NCI-H226 (cell line): ENCODE measurements around the gene TICAM1.
"Not testable (repeated sequence)": the region's sequence is repeated elsewhere in the genome, so short reads cannot be mapped to it uniquely, and the experiment has no call there.

Experiments
- DNase-seq: peaks from one replicate; pipeline ENCODE4 v3.0.0-alpha.2; 2015

Gene TICAM1

DNA sequence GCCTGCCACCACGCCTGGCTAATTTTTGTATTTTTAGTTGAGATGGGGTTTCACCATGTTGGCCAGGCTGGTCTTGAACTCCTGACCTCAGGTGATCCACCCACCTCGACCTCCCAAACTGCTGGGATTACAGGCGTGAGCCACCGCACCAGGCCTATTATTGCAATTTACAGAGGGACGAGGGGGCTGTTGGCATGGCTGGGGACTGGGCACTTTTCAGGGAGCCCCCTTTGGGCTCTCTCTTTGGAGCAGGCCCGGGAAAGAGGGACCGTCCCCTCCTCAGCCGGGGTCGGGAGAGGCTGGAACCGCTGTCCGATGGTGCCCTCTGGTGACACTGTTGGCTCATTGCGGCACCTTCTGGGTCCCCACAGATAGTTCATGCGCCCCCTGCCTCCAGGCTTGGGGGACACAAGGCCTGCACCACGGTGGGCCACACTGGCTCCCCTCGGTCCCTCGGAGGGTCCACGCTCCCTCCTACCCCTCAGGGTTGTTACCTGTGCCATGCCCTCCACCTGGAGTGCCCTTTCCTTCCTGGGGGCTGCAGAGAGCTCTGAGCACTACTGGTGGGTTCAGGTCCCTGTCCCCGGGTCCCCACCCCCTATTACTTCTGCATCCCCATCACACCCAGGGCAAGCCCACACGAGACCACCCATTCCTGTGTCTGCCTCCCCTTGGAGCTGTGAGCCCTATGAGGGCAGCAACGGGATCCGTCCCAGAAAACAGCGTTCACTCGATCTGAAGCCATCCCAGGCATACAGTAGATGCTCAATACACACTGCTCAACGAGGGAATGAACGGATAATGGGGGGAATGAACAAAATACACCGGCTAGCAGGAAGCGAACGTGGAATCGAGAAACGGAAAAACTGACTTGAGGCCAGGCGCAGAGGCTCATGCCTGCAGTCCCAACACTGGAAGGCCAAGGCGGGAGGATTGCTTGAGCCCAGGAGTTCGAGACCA is 27.5 kb downstream of the TICAM1 start:
- DNase-seq = peak; percentile 29

DNA sequence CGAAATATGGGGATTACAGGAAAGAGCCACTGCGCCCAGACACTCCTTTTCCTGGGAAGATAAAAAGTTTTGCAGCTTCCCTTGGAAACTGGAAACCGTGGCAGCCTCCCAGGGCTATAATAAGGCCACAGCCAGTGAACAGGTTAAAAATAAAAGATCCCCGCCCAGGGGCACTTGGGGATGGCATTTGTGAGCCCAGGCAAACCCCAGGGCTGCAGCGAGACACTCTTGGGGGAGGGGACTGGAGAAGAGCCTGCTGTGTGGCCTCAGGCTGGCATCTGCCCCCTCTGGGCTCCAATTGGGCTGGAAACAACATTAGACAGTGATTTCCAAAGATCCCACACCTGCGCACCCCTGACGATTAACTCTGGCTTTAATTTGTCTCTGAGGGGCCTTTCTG is 28.8 kb downstream of the TICAM1 start:
- DNase-seq = no peak

DNA sequence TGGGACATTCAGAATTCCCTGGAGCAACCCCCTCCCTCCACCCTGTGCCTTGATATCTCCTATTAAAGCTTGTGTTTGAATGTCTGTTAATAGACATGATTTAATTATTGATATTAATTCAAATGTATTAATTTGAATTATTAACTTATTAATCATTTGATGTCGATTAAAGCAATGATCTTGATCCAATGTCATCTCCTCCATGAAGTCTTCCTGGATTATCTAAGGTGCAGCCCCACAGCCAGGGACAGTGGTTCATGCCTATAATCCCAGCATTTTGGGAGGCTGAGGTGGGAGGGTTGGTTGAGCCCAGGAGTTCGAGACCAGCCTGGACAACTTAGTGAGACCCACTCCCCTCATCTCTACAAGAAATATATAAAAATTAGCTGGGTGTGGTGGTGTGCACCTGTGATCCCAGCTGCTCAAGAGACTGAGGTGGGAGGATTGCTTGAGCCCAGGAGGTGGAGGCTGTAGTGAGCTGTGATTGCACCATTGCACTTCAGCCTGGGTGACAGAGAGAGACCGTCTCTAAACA is 30.4 kb downstream of the TICAM1 start:
- DNase-seq = no peak

DNA sequence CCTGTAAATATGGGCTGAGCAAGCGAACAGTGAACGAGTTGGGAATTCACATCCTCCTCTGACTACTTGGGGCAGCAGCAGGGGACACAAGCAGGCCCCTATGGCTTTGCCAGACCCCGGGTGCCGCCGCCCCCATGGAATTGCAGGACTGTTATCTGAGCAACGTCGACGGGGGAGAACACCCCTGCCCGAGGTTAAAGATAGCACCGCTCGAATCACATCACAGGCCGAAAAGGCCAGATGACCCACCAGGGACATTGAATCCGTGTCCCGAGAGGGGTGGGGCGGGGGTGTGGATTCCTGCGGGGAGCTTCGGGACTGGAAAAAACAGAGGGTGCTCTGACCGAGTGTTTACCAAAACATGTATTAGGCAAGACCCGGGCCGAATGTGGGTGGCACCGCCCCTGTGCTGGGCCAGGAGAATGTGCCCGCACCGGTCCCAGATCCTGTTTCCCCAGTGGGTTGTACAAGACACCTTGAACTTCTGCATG is 30.9 kb downstream of the TICAM1 start:
- DNase-seq = no peak

DNA sequence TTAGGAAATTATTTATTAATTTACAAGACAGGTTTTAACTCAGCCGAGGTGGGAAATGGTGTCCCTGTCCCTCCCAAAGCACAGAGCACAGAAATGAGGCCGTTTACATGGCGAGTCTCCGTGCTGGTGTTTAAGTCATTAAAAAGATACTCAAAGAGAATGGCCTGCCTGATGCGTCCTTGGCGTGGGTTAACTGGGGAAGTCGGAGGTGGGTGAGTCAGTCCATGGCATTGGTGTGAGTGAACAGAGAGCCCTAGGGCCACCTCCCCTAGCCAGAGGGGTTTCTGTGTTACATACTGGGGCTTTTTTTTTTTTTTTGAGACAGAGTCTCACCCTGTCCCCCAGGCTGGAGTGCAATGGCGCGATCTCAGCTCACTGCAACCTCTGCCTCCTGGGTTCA is 36.1 kb downstream of the TICAM1 start:
- no peak for DNase-seq

DNA sequence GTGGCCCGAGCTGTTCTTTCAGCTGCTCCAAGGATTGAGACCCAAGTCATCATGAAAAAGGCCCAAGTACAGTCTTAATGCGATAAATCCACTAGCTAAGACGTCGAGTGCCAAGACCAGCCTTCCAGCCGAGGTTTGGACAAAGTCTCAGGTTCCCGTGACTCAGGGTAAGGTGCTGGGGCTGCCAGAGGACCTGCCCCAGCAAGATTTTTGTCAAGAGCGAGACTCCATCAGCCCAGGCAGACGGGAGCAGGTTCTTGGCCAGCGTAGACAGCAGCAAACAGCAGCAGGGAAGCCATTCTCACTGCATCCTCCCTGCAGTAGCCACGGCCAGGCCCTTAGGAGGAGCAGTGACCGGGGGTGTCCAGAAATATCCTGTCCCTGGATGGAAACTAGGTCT is 36.5 kb downstream of the TICAM1 start:
- DNase-seq = no peak

DNA sequence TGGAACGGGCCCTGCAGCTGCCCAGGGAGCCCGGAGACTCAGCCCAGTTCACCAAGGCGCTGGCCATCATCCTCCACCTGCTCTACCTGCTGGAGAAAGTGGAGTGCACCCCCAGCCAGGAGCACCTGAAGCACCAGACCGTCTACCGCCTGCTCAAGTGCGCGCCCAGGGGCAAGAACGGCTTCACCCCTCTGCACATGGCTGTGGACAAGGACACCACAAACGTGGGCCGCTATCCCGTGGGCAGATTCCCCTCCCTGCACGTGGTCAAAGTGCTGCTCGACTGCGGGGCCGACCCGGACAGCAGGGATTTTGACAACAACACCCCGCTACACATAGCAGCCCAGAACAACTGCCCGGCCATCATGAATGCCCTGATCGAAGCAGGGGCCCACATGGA is 38.2 kb downstream of the TICAM1 start:
- not testable (repeated sequence) for DNase-seq

DNA sequence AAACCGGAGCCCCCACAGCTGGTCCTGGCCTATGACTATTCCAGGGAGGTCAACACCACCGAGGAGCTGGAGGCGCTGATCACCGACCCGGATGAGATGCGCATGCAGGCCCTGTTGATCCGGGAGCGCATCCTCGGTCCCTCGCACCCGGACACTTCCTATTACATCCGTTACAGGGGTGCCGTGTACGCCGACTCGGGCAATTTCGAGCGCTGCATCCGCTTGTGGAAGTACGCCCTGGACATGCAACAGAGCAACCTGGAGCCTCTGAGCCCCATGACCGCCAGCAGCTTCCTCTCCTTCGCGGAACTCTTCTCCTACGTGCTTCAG is 38.7 kb downstream of the TICAM1 start:
- DNase-seq = not testable (repeated sequence)

DNA sequence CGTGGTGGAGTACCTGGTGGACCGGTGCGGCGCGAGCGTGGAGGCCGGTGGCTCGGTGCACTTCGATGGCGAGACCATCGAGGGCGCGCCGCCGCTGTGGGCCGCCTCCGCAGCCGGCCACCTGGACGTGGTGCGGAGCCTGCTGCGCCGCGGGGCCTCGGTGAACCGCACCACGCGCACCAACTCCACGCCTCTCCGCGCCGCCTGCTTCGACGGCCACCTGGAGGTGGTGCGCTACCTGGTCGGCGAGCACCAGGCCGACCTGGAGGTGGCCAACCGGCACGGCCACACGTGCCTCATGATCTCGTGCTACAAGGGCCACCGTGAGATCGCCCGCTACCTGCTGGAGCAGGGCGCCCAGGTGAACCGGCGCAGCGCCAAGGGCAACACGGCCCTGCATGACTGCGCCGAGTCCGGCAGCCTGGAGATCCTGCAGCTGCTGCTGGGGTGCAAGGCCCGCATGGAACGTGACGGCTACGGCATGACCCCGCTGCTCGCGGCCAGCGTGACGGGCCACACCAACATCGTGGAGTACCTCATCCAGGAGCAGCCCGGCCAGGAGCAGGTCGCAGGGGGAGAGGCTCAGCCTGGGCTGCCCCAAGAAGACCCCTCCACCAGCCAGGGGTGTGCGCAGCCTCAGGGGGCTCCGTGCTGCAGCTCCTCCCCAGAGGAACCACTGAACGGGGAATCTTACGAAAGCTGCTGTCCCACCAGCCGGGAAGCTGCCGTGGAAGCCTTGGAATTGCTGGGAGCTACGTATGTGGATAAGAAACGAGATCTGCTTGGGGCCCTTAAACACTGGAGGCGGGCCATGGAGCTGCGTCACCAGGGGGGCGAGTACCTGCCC is 39.3 kb downstream of the TICAM1 start:
- not testable (repeated sequence) for DNase-seq

DNA sequence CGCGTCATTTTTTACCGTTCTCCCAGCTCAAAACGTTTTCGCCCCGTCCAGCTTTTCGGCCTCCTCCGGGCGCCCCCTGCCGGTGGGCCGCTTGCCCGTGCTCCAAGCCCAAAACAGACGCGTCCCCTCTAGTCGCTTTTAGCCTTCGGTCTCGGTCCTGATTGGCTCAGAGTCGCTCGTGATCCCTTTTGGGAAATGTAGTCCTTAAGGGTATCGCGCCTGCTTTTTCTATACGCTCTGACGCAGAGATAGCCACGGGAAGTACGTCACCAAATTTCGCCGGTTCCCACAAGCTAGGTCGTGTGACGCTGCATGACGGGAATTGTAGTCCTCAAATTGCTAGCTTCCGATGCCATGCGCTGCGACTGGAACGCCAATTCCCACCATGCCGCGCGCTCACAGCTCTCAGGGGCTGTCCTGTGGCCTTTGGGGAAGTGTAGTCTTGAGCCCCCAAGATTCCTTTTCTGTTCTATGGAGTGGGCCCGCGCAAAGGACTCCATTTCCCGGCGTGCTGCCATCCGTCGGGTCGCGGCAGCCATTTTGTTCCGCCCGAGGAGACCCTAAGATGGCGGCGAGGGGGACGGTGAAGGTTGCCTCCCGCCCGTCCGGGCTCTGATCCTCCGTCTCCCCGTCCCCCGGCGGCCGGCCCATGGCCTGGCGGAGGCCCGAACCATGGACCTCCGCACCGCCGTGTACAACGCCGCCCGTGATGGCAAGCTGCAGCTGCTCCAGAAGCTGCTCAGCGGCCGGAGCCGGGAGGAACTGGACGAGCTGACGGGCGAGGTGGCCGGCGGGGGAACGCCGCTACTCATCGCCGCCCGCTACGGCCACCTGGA is 40.1 kb downstream of the TICAM1 start, which contains the start of gene FEM1A:
TSS of gene FEM1A (plus strand) at position 552 of the 836 bp plus-strand sequence. CDS start at position 673, 121 bp downstream.
- peak; percentile 100 for DNase-seq

DNA sequence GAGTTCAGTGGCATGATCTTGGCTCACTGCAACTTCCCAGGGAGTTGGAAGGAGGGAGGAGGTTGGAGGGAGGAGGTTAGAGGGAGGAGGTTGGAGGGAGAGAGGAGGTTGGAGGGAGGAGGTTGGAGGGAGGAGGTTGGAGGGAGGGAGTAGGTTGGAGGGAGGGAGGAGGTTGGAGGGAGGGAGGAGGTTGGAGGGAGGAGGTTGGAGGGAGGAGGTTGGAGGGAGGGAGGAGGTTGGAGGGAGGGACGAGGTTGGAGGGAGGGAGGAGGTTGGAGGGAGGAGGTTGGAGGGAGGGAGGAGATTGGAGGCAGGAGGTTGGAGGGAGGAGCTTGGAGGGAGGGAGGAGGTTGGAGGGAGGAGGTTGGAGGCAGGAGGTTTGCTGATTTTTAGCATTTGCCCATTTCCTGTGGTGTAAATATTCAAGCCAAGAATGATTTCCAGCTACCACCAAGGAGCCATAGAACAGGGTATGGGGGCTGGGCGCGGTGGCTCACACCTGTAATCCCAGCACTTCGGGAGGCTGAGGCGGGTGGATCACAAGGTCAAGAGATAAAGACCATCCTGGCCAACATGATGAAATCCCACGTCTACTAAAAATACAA is 45.0 kb downstream of the TICAM1 start:
- DNase-seq = not testable (repeated sequence)

DNA sequence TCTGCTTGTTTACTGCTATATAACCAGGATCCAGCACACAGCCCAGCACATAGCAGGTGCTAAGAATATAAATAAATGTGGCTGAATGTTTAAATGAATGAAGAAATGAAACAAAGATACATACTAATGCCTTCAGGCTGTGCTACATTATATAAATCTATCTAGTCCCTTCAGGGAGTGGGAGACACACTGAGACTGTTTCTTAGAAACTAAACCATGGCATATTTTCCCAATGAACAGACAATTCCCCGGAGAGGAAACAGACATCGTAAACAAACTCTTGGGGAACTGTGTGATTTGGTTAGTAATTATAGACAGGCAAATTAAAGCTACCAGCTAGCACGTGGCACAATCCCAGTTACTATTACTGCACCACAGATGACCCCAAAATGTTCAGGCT is 49.7 kb downstream of the TICAM1 start:
- DNase-seq = no peak

DNA sequence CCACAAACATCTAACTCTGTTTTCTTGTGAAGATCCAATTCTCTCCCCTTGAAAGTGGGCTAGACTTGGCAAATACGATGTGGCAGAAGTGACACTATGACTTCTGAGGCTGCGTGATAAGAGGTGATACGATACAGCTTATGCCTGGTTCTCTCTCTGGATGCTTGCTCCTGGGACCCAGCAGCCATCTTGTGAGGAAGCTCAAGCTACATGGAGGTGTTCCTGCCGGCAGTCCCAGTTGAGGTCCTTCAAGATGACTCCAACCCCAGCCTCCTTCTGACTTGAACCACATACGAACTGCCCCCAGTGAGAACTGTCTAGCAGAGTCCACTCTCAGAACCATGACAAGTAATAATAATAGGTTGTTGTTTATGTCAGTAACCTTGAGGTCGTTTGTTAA is 50.7 kb downstream of the TICAM1 start:
- DNase-seq = no peak

DNA sequence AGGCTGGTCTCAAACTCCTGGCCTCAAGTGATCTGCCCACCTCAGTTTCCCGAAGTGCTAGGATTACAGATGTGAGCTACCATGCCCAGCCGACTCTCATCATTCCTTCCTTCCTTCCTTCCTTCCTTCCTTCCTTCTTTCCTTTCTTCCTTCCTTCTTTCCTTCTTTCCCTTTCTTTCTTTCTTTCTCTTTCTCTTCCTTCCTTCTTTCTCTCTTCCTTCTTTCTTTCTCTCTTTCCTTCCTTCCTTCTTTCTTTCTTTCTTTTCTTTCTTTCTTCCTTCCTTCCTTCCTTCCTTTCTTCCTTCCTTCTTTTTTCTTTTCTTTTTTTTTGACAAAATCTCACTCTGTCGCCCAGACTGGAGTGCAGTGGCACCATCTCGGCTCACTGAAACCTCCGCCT is 53.4 kb downstream of the TICAM1 start:
- not testable (repeated sequence) for DNase-seq

DNA sequence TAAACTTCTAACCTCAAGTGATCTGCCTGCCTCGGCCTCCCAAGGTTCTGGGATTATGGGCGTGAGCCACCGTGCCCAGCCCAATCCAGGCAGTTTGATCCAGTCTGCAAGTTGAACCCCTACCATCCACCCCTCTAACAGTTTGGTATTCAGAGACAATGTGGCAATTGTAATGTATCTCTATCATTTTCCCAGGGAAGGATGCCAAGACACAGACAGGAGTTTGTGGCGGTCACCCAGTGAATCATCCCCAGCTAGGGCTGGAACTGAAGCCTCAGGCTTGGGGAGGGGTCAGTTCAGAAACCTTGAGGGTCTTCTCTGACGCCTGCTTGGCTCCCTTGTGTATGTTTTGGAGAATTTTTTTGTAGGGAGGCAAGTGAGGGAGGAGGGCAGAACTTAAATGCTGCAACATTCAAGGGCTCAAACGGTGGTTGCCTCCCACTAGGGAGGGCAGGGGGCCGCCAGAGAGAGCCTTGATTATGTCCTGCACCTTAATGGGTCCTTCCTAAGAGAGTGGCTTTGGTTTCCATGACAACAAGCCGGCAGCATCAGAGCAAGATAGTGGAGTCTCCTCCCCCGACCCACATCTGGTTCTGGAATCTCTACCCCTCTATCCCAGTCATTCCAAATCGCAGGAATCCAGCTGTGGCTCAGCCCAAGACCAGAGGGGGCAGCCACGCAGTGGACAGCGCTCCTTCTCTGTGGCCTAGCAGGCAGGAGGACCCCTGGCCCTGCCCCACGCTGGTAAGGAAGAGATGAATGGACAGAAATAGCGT is 54.9 kb downstream of the TICAM1 start:
- DNase-seq = no peak

DNA sequence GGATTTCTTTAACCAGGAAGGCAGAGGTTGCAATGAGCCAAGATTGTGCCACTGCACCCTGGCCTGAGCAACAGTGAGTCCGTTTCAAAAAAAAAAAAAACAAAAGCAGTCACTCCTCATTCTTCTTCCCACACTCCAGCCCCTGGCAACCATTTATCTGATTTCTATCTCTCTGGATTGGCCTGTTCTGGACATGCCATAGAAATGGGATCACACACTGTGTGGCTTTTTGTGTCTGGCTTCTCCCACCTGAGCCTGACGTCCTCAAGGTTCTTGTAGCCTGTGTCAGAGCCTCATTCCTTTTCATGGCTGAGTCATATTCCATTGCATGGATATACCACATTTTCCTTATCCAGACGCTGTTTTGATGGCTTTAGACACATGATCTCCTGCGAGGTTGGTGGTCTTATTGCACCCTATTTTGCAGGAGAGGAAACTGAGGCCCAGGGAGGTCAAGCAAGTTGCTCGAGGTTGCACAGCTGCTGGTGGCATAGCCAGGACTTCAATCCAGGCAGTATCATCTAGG is 55.8 kb downstream of the TICAM1 start:
- no peak for DNase-seq

DNA sequence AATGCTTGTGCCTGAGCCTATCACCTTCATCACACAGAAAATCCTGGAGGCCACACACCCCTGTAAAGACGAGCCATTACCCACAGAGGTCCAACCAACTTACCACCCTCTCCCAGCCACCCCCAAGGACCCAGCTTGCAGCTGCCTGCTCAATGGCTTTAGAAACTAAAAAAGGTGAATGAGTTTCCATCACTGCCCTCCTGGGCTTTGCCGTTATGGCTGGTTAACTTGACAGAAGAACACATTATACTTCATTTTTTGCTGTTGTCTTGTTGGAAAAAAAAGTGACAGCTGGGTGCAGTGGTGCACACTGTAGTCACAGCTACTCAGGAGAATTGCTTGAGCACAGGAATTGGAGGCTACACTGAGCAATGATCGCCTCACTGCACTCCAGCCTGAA is 57.4 kb downstream of the TICAM1 start:
- DNase-seq = no peak

DNA sequence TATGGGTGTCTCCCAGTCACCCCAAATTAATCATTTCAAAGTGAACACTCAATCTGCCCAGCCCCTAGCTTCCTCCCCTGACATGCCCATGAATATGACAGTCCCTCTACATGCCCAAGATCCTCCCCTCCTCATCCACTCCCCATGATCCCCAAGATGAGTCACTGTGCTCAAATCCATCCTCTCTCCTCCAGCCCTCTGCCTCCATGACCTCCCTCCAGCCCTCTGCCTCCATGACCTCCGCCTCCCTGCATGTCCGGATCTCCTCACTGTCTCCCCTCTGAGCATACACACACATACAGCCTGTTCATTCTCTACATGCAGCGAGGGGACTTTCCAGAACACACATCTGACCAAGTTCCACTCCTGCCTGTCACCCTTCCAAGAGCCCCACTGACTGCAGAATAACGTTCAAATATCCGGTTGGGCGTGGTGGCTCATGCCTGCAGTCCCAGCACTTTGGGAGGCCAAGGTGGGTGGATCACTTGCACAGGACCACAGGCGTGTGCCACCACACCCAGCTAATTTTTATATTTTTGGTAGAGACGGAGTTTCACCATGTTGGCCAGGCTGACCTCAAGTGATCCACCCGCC is 58.4 kb downstream of the TICAM1 start:
- DNase-seq = no peak

DNA sequence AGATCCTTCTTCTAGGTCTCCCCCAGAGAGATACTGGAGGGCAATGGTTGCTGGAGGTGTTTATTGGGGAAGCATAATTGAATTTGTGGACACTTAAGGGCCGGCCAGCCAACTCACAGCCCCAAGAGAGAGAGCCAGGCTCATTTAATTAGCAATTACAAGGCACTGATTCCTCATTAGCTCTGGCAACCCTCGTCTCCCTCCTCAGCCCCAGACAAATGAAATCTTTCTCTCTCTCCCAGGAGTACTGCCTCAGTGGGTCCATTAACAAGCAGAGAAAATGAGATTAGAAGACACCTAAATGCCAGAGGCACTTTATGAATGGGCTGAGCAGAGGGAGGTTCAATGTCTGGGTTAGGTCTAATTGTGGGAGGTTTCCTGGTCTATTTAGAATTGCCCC is 58.9 kb downstream of the TICAM1 start:
- no peak for DNase-seq
